Panc1 (cell line): ENCODE results near the gene ZNF513.

ENCODE experiments used
- SIN3A ChIP-seq: IDR thresholded peaks from 2 replicates; pipeline ENCODE4 v1.6.1; 2012; ENCODE audit warnings: low read depth, mild to moderate bottlenecking, low read length, moderate library complexity, borderline replicate concordance; ENCODE audit not compliant: insufficient read depth
- TF ChIP-seq, protein P1 (sequence below): fragments of 450-650 bp; IDR thresholded peaks from 2 replicates; pipeline ENCODE4 v1.5.1; 2017; ENCODE audit warnings: mild to moderate bottlenecking
- TF ChIP-seq, protein P2 (sequence below), 2 experiments: IDR thresholded peaks; 2 replicates each; pipeline ENCODE4 v1.6.1; 2011 to 2012; ENCODE audit warnings: low read depth in 2 of 2, control low read depth in 1 of 2, low read length in 1 of 2, mild to moderate bottlenecking in 1 of 2, moderate library complexity in 1 of 2; ENCODE audit not compliant: insufficient read depth in 1 of 2

DNA sequence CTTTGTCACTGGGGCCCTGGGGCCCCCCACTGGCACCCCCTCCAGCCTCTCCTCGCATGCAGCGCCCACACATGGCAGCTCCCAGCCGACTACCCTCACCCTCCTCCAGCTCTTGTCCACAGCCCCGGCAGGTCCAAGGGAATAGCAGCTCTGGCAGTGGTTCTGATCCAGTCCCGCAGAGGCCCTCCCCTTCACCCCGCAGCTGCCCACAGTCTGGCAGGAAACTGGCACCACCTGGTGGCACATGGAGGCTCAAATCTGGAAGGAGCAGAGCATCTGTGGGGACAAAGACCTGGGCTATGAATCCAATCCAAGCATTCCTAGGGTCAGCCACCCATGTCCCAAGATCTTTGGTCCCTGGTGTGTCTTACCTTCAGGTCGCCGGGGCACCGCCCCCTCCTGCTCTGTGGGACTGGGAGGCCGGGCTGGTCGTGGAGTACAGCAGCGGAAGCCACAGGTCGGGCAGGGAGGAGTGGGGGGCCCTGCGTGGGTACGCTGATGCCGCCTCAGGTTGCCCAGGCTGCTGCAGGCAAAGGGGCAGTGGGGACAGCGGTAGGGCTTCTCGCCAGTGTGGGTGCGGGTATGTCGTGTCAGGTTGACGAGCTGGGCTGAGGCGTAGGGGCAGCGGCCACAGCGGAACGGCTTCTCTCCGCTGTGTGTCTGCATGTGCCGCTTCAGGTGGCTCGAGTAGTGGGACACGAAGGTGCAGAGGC, 2.3 kb downstream of the ZNF513 start:
- TF ChIP-seq, protein P1, sequence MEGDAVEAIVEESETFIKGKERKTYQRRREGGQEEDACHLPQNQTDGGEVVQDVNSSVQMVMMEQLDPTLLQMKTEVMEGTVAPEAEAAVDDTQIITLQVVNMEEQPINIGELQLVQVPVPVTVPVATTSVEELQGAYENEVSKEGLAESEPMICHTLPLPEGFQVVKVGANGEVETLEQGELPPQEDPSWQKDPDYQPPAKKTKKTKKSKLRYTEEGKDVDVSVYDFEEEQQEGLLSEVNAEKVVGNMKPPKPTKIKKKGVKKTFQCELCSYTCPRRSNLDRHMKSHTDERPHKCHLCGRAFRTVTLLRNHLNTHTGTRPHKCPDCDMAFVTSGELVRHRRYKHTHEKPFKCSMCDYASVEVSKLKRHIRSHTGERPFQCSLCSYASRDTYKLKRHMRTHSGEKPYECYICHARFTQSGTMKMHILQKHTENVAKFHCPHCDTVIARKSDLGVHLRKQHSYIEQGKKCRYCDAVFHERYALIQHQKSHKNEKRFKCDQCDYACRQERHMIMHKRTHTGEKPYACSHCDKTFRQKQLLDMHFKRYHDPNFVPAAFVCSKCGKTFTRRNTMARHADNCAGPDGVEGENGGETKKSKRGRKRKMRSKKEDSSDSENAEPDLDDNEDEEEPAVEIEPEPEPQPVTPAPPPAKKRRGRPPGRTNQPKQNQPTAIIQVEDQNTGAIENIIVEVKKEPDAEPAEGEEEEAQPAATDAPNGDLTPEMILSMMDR: peak; percentile 76; the same call in 1 of the 2 replicates
- TF ChIP-seq, protein P2, sequence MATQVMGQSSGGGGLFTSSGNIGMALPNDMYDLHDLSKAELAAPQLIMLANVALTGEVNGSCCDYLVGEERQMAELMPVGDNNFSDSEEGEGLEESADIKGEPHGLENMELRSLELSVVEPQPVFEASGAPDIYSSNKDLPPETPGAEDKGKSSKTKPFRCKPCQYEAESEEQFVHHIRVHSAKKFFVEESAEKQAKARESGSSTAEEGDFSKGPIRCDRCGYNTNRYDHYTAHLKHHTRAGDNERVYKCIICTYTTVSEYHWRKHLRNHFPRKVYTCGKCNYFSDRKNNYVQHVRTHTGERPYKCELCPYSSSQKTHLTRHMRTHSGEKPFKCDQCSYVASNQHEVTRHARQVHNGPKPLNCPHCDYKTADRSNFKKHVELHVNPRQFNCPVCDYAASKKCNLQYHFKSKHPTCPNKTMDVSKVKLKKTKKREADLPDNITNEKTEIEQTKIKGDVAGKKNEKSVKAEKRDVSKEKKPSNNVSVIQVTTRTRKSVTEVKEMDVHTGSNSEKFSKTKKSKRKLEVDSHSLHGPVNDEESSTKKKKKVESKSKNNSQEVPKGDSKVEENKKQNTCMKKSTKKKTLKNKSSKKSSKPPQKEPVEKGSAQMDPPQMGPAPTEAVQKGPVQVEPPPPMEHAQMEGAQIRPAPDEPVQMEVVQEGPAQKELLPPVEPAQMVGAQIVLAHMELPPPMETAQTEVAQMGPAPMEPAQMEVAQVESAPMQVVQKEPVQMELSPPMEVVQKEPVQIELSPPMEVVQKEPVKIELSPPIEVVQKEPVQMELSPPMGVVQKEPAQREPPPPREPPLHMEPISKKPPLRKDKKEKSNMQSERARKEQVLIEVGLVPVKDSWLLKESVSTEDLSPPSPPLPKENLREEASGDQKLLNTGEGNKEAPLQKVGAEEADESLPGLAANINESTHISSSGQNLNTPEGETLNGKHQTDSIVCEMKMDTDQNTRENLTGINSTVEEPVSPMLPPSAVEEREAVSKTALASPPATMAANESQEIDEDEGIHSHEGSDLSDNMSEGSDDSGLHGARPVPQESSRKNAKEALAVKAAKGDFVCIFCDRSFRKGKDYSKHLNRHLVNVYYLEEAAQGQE (IDR thresholded peaks at IDR 0.05; ENCODE audit: insufficient read depth in 1 of 2, low read depth in 2 of 2, low read length in 1 of 2): no peak
- no peak for TF ChIP-seq SIN3A
